ENCODE measurements around the gene DEAF1.

DNA sequence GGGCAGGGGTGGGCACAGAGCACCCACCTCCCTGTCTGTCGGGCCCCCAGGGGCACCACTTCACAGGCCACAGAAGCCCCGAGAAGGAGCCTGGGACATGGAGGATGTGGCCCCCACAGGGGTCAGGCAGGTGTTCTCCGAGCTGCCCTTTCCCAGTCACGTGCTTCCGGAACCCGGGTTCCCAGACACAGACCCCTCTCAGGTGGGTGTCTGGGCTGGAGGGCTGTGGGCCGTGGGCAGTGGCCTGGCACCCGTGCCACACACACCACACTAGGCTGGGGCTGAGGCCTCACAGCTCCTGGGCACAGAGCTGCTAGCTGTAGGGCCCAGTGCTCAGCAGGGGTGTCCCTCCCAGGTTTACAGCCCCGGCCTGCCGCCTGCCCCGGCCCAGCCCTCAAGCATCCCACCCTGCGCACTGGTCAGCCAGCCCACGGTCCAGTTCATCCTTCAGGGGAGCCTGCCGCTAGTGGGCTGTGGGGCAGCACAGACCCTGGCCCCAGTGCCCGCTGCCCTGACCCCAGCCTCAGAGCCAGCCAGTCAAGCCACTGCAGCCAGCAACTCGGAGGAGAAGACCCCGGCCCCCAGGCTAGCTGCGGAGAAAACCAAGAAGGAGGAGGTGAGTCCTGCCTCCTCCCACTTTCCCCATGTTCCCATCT, 84.7 kb downstream of the DEAF1 start:
- TF ChIP-seq, protein P1, sequence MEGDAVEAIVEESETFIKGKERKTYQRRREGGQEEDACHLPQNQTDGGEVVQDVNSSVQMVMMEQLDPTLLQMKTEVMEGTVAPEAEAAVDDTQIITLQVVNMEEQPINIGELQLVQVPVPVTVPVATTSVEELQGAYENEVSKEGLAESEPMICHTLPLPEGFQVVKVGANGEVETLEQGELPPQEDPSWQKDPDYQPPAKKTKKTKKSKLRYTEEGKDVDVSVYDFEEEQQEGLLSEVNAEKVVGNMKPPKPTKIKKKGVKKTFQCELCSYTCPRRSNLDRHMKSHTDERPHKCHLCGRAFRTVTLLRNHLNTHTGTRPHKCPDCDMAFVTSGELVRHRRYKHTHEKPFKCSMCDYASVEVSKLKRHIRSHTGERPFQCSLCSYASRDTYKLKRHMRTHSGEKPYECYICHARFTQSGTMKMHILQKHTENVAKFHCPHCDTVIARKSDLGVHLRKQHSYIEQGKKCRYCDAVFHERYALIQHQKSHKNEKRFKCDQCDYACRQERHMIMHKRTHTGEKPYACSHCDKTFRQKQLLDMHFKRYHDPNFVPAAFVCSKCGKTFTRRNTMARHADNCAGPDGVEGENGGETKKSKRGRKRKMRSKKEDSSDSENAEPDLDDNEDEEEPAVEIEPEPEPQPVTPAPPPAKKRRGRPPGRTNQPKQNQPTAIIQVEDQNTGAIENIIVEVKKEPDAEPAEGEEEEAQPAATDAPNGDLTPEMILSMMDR (IDR thresholded peaks at IDR 0.05 in 2 of 3, conservative IDR thresholded peaks at IDR 0.05 in 1 of 3; ENCODE audit: borderline replicate concordance in 1 of 3, insufficient read depth in 1 of 3, low read depth in 2 of 3, low read length in 2 of 3) = no peak
- TF ChIP-seq EGR1 (IDR thresholded peaks at IDR 0.05; ENCODE audit: low read depth) (no peak), POLR2AphosphoS5 (IDR thresholded peaks at IDR 0.05; ENCODE audit: low read depth, low read length) (no peak), RAD21 (IDR thresholded peaks at IDR 0.05; ENCODE audit: low read depth) (no peak), CEBPB (IDR thresholded peaks at IDR 0.05; ENCODE audit: low read depth) (no peak), JUND (IDR thresholded peaks at IDR 0.05) (no peak), YY1 (IDR thresholded peaks at IDR 0.05; ENCODE audit: extremely low read depth, insufficient replicate concordance, low read depth, low read length) (no peak), POLR2A (IDR thresholded peaks at IDR 0.05; ENCODE audit: borderline replicate concordance, extremely low read depth, insufficient read depth, insufficient read length) (no peak)
- TF ChIP-seq, protein P2, sequence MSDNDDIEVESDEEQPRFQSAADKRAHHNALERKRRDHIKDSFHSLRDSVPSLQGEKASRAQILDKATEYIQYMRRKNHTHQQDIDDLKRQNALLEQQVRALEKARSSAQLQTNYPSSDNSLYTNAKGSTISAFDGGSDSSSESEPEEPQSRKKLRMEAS (IDR thresholded peaks at IDR 0.05) = no peak
- TF ChIP-seq, protein P3, sequence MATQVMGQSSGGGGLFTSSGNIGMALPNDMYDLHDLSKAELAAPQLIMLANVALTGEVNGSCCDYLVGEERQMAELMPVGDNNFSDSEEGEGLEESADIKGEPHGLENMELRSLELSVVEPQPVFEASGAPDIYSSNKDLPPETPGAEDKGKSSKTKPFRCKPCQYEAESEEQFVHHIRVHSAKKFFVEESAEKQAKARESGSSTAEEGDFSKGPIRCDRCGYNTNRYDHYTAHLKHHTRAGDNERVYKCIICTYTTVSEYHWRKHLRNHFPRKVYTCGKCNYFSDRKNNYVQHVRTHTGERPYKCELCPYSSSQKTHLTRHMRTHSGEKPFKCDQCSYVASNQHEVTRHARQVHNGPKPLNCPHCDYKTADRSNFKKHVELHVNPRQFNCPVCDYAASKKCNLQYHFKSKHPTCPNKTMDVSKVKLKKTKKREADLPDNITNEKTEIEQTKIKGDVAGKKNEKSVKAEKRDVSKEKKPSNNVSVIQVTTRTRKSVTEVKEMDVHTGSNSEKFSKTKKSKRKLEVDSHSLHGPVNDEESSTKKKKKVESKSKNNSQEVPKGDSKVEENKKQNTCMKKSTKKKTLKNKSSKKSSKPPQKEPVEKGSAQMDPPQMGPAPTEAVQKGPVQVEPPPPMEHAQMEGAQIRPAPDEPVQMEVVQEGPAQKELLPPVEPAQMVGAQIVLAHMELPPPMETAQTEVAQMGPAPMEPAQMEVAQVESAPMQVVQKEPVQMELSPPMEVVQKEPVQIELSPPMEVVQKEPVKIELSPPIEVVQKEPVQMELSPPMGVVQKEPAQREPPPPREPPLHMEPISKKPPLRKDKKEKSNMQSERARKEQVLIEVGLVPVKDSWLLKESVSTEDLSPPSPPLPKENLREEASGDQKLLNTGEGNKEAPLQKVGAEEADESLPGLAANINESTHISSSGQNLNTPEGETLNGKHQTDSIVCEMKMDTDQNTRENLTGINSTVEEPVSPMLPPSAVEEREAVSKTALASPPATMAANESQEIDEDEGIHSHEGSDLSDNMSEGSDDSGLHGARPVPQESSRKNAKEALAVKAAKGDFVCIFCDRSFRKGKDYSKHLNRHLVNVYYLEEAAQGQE (IDR thresholded peaks at IDR 0.05; ENCODE audit: low read depth) = no peak

All from HCT116 (cell line).